BLaER1 treated with 17β-estradiol and CSF1 and Interleukin-3, amounts not matched to agents 10 nM and 100 nM (cell line): ENCODE measurements around the gene HERC2.

Source experiments
- H3K27ac ChIP-seq, 11 experiments: shearing (Covaris generic); formaldehyde crosslinking; 2 replicates each; pipeline ENCODE4 v1.8.1; 2022
- H3K27me3 ChIP-seq, 11 experiments: shearing (Covaris generic); formaldehyde crosslinking; 2 replicates each; pipeline ENCODE4 v1.8.1; 2022
- H3K36me3 ChIP-seq, 11 experiments: shearing (Covaris generic); formaldehyde crosslinking; 2 replicates each; pipeline ENCODE4 v1.8.1; 2022
- H3K4me1 ChIP-seq, 10 experiments: shearing (Covaris generic); formaldehyde crosslinking; 2 replicates each; pipeline ENCODE4 v1.8.1; 2022
- H3K4me2 ChIP-seq, 11 experiments: shearing (Covaris generic); formaldehyde crosslinking; 2 replicates each; pipeline ENCODE4 v1.8.1; 2022
- H3K4me3 ChIP-seq, 10 experiments: shearing (Covaris generic); formaldehyde crosslinking; 2 replicates each; pipeline ENCODE4 v1.8.1; 2022
- H3K9ac ChIP-seq, 11 experiments: shearing (Covaris generic); formaldehyde crosslinking; 2 replicates each; pipeline ENCODE4 v1.8.1; 2022
- H3K9me3 ChIP-seq, 11 experiments: shearing (Covaris generic); formaldehyde crosslinking; replicated peaks in 1 of 11; 2 replicates each; pipeline ENCODE4 v1.8.1; 2022
- H4K20me1 ChIP-seq, 11 experiments: shearing (Covaris generic); formaldehyde crosslinking; 2 replicates each; pipeline ENCODE4 v1.8.1; 2022
- Cebpa-rat ChIP-seq, 11 experiments: shearing (Covaris generic); IDR thresholded peaks; 2 replicates each; pipeline ENCODE4 v1.8.1; 2022

Gene HERC2

GRCh38 chr15:28093752-28094535 lies 228.0 kb downstream of the HERC2 start:
- H3K36me3 ChIP-seq, result no peaks in the 10 kb centered on the region
- H3K4me2 ChIP-seq, result peak overlapping the region in 8 of 11 experiments; percentile 94 to 100 (median 98); a peak in 9 of 22 replicates
- no peak overlapping the region for H3K9ac ChIP-seq
- H3K27me3 ChIP-seq, result peaks cover 62 to 77% (median 69%) of the 10 kb centered on the region in 11 experiments
- no peak overlapping the region for H3K27ac ChIP-seq
- no peak for TF ChIP-seq Cebpa-rat (IDR thresholded peaks at IDR 0.05)
- peaks cover 27 to 34% (median 33%) of the 10 kb centered on the region in 11 experiments for H3K9me3 ChIP-seq
- H3K4me1 ChIP-seq, result peaks cover 15 to 45% (median 40%) of the 10 kb centered on the region in 10 experiments; a peak in 19 of 20 replicates
- peak overlapping the region in 3 of 10 experiments; percentile 58 to 72 (median 67); a peak in 5 of 20 replicates for H3K4me3 ChIP-seq
- peaks cover 0 to 49% (median 34%) of the 10 kb centered on the region in 11 experiments; a peak in 20 of 22 replicates for H4K20me1 ChIP-seq

GRCh38 chr15:28091313-28091712 lies 230.7 kb downstream of the HERC2 start:
- H3K4me3 ChIP-seq, result no peak overlapping the region
- H3K27ac ChIP-seq, result no peak overlapping the region
- peaks cover 36 to 51% (median 43%) of the 10 kb centered on the region in 11 experiments for H3K27me3 ChIP-seq
- H3K36me3 ChIP-seq, result no peaks in the 10 kb centered on the region
- TF ChIP-seq Cebpa-rat (IDR thresholded peaks at IDR 0.05), result no peak
- H3K9ac ChIP-seq, result no peak overlapping the region
- H3K4me2 ChIP-seq, result no peak overlapping the region
- peaks cover 6 to 23% (median 16%) of the 10 kb centered on the region in 10 experiments; a peak in 18 of 20 replicates for H3K4me1 ChIP-seq
- H3K9me3 ChIP-seq, result peaks cover 36 to 48% (median 42%) of the 10 kb centered on the region in 11 experiments
- H4K20me1 ChIP-seq, result peaks cover 0 to 23% (median 8%) of the 10 kb centered on the region in 11 experiments; a peak in 11 of 22 replicates

GRCh38 chr15:28086175-28086703 lies 235.7 kb downstream of the HERC2 start:
- Histone ChIP-seq H4K20me1 (no peaks in the 10 kb centered on the region), H3K36me3 (no peaks in the 10 kb centered on the region), H3K9ac (no peak overlapping the region), H3K27me3 (no peaks in the 10 kb centered on the region), H3K4me2 (no peak overlapping the region), H3K4me1 (peaks cover 0 to 10% (median 1%) of the 10 kb centered on the region in 10 experiments; a peak in 5 of 20 replicates), H3K4me3 (no peak overlapping the region), H3K9me3 (peaks cover 30 to 54% (median 42%) of the 10 kb centered on the region in 11 experiments), H3K27ac (no peak overlapping the region)
- TF ChIP-seq Cebpa-rat (IDR thresholded peaks at IDR 0.05), result no peak

DNA sequence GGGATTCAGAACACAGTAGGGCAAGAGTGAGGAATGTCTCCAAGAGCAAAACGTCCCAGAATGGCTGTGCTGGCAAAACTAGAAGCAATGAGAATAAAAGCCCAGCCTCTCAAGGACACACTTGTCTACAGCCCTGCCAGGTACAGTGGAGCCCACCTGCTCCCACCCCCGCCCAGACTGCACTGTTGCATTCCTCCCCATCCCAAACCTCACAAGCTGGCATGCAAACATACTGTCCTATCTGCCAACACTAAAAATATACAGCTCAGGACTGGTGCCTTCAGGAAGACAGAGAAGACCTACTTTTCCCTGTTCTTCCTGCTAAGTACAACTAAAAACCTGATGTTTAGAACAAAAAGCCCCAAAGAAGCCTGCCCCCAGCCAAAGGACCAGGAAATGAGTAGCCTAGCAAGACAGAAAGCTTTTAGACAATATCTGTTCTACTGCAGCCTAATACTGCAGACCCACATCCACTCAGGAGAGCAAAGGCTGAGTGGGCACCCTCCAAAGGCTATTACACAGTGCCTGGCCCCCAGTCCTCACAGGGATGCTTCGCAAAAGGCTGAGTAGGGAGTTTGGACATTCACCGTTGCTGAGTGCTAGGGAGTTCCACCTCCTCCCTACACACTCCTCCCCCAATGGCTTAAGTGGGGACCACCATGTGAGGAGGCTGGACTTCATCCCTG lies 236.3 kb downstream of the HERC2 start:
- Histone ChIP-seq H3K4me3 (no peak overlapping the region), H3K27me3 (no peaks in the 10 kb centered on the region), H3K36me3 (no peaks in the 10 kb centered on the region), H4K20me1 (no peaks in the 10 kb centered on the region), H3K9ac (no peak overlapping the region), H3K4me1 (peaks cover 0 to 10% (median 1%) of the 10 kb centered on the region in 10 experiments; a peak in 5 of 20 replicates), H3K9me3 (peaks cover 24 to 48% (median 36%) of the 10 kb centered on the region in 11 experiments), H3K4me2 (no peak overlapping the region), H3K27ac (no peak overlapping the region)
- TF ChIP-seq Cebpa-rat (IDR thresholded peaks at IDR 0.05), result no peak

DNA sequence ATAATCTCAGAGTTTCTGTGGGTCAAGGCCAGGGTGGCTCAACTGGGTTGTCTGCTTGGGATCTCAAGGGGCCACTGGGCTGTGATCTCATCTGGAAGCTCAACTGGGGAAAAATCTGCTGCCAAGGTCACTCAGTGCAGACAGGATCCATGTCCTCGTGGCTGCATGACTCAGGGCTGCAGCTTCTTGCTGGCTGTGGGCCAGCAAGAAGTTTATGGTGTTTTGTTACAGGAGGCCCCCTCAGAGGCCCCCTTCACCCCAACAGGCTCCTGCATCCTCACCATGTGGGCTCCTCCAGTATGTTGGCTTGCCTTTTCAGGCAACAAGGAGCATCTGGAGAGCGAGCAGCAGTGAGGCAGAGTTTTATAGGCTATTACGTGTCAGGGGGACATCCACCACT lies 237.4 kb downstream of the HERC2 start:
- no peak overlapping the region for H3K27ac ChIP-seq
- H3K9me3 ChIP-seq, result peaks cover 15 to 38% (median 26%) of the 10 kb centered on the region in 11 experiments
- no peak overlapping the region for H3K4me3 ChIP-seq
- TF ChIP-seq Cebpa-rat (IDR thresholded peaks at IDR 0.05), result no peak
- H3K4me1 ChIP-seq, result peaks cover 0 to 10% (median 1%) of the 10 kb centered on the region in 10 experiments; a peak in 5 of 20 replicates
- H3K27me3 ChIP-seq, result no peaks in the 10 kb centered on the region
- H4K20me1 ChIP-seq, result no peaks in the 10 kb centered on the region
- no peak overlapping the region for H3K9ac ChIP-seq
- H3K36me3 ChIP-seq, result no peaks in the 10 kb centered on the region
- no peak overlapping the region for H3K4me2 ChIP-seq

DNA sequence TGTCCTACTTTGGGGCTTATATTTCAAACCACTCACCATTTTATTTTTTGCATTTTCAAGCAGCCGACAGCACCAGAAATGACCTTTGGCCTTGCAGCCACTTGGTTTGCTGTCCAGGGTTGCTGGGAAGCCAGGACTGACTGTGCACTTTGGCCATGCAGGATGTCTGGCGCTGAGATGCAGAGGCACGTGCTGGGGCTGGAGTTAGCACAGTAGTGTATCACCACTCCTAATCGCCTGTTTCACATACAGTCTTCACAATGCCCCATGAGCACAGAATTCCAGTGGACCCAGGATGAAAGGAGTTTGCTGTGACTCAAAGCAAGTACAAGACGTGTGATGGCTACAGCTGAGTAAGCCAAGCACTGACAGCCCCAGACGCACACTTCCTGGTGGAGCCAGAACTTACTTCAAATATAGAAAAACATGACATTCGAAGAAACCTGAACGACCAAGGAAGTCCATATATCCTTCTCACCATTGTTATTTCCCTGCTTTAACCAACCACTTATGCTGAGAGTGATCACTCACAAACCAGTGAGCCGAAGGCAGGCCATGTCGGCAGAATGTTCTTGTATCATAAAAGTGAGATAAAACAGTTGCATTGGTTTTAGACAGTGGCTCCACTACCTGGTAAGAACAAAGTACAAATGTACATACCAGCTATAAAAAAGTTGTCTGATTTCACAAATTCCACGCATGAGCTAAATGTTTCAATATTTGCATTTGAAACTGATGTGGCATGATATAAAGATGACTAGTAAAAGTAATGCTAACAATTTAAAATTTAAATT lies 238.9 kb downstream of the HERC2 start:
- Histone ChIP-seq H3K4me1 (peaks cover 0 to 10% (median 1%) of the 10 kb centered on the region in 10 experiments; a peak in 5 of 20 replicates), H3K27me3 (no peaks in the 10 kb centered on the region), H3K36me3 (no peaks in the 10 kb centered on the region), H4K20me1 (no peaks in the 10 kb centered on the region), H3K27ac (no peak overlapping the region), H3K9ac (no peak overlapping the region), H3K4me3 (no peak overlapping the region), H3K9me3 (peaks cover 4 to 24% (median 14%) of the 10 kb centered on the region in 11 experiments; a peak in 16 of 22 replicates), H3K4me2 (peak overlapping the region in 4 of 11 experiments; percentile 8 to 21 (median 15); a peak in 2 of 22 replicates)
- no peak for TF ChIP-seq Cebpa-rat (IDR thresholded peaks at IDR 0.05)

- Histone ChIP-seq H3K36me3 (no peaks in the 10 kb centered on the region), H3K9ac (no peak overlapping the region)
- no peak for TF ChIP-seq Cebpa-rat (IDR thresholded peaks at IDR 0.05)
These were observed 240.4 kb downstream of the HERC2 start for GRCh38 chr15:28081594-28081993.

DNA sequence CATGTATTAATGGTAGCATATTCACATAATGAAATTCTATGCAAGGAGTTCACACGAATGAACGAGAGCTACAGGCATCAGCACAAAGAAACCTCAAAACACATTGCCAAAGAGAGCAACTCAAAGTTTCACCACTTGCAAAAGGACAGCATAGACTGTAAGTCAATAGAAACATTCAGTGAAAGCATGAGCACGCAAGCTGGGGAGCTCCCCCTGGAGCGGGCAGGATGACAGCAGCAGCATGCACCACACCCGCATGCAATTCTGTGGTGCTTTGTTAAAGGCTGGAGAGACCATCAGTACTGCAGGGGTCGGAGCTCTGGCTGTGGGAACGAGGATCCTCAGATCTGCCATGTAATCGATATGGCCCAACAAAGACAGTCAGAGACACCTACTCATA lies 241.6 kb downstream of the HERC2 start:
- Histone ChIP-seq H4K20me1 (no peaks in the 10 kb centered on the region), H3K27ac (no peak overlapping the region), H3K4me3 (no peak overlapping the region), H3K9ac (no peak overlapping the region), H3K4me1 (peaks cover 0 to 6% (median 1%) of the 10 kb centered on the region in 10 experiments; a peak in 5 of 20 replicates), H3K4me2 (no peak overlapping the region), H3K36me3 (no peaks in the 10 kb centered on the region), H3K9me3 (peaks cover 0 to 19% (median 9%) of the 10 kb centered on the region in 11 experiments; a peak in 13 of 22 replicates), H3K27me3 (no peaks in the 10 kb centered on the region)
- no peak for TF ChIP-seq Cebpa-rat (IDR thresholded peaks at IDR 0.05)

More at GRCh38 chr15:28081594-28081993, 240.4 kb downstream of the HERC2 start:
- H3K27ac ChIP-seq, result no peak overlapping the region
- peaks cover 0 to 6% (median 1%) of the 10 kb centered on the region in 10 experiments; a peak in 5 of 20 replicates for H3K4me1 ChIP-seq
- no peak overlapping the region for H3K4me2 ChIP-seq
- no peak overlapping the region for H3K4me3 ChIP-seq
- peaks cover 0 to 19% (median 9%) of the 10 kb centered on the region in 11 experiments; a peak in 13 of 22 replicates for H3K9me3 ChIP-seq
- no peaks in the 10 kb centered on the region for H4K20me1 ChIP-seq
- H3K27me3 ChIP-seq, result no peaks in the 10 kb centered on the region
